Loucy (cell line): ENCODE data around the gene ANG.

Experiments
- H2AFZ ChIP-seq: fragments of 200-600 bp; sonication (generic); 2 replicates; pipeline ENCODE4 v1.6.0; 2016; ENCODE audit warnings: antibody characterized with exemption, mild to moderate bottlenecking, low read length, moderate library complexity
- H3F3A ChIP-seq: fragments of 200-600 bp; 2 replicates; pipeline ENCODE4 v1.6.0; 2016; ENCODE audit warnings: antibody characterized with exemption, low read depth, mild to moderate bottlenecking
- H3K27me3 ChIP-seq: fragments of 200-600 bp; sonication (generic); 2 replicates; pipeline ENCODE4 v1.6.1; 2014; ENCODE audit warnings: low read length, mild to moderate bottlenecking; ENCODE audit not compliant: insufficient read depth, poor library complexity, severe bottlenecking
- H3K36me3 ChIP-seq: fragments of 200-600 bp; sonication (generic); 2 replicates; pipeline ENCODE4 v1.6.1; 2016; ENCODE audit warnings: low read length; ENCODE audit not compliant: insufficient read depth
- H3K4me1 ChIP-seq: fragments of 200-600 bp; sonication (generic); 2 replicates; pipeline ENCODE4 v1.5.1; 2014; ENCODE audit warnings: low read length, mild to moderate bottlenecking; ENCODE audit not compliant: insufficient read depth, poor library complexity, severe bottlenecking
- H3K4me2 ChIP-seq: fragments of 200-600 bp; sonication (generic); 2 replicates; pipeline ENCODE4 v1.6.0; 2014; ENCODE audit warnings: antibody characterized with exemption, low read length, low read depth, mild to moderate bottlenecking; ENCODE audit not compliant: poor library complexity, severe bottlenecking
- H3K4me3 ChIP-seq: fragments of 200-600 bp; sonication (generic); 2 replicates; pipeline ENCODE4 v1.5.1; 2014; ENCODE audit warnings: low read length, mild to moderate bottlenecking, mixed read lengths; ENCODE audit not compliant: poor library complexity, severe bottlenecking
- H3K79me2 ChIP-seq: fragments of 200-600 bp; sonication (generic); 2 replicates; pipeline ENCODE4 v1.6.1; 2014; ENCODE audit warnings: low read length; ENCODE audit not compliant: insufficient read depth
- H3K9ac ChIP-seq: fragments of 200-600 bp; sonication (generic); 2 replicates; pipeline ENCODE4 v1.6.0; 2014; ENCODE audit warnings: mild to moderate bottlenecking, low read depth, low read length, moderate library complexity; ENCODE audit not compliant: poor library complexity, severe bottlenecking
- H3K9me2 ChIP-seq: fragments of 200-600 bp; sonication (generic); replicated peaks from 2 replicates; pipeline ENCODE4 v1.6.1; 2016; ENCODE audit warnings: low read depth, low read length, mixed read lengths
- H3K9me3 ChIP-seq: fragments of 200-600 bp; sonication (generic); 2 replicates; pipeline ENCODE4 v1.6.1; 2014; ENCODE audit warnings: mild to moderate bottlenecking, antibody characterized with exemption, low read length, low read depth; ENCODE audit not compliant: insufficient read depth
- H4K20me1 ChIP-seq: fragments of 200-600 bp; sonication (generic); 2 replicates; pipeline ENCODE4 v1.6.0; 2014; ENCODE audit warnings: antibody characterized with exemption, low read length, mild to moderate bottlenecking; ENCODE audit not compliant: insufficient read depth, poor library complexity, severe bottlenecking
- CTCF ChIP-seq: fragments of 200-600 bp; sonication (generic); conservative IDR thresholded peaks from 2 replicates; pipeline ENCODE4 v1.5.1; 2014; ENCODE audit warnings: mild to moderate bottlenecking, antibody characterized with exemption, low read length
- EZH2phosphoT487 ChIP-seq: fragments of 200-600 bp; IDR thresholded peaks from 2 replicates; pipeline ENCODE4 v1.6.1; 2018; ENCODE audit warnings: antibody characterized with exemption, mild to moderate bottlenecking, moderate library complexity, borderline replicate concordance

The ANG gene

GRCh38 chr14:20719777-20720176 is 31.2 kb downstream of the ANG start:
- no peaks in the 10 kb centered on the region for H4K20me1 ChIP-seq
- no peaks in the 10 kb centered on the region for H3K9me2 ChIP-seq
- no peak for TF ChIP-seq EZH2phosphoT487
- TF ChIP-seq CTCF = no peak
- no peaks in the 10 kb centered on the region for H3K27me3 ChIP-seq
- H2AFZ ChIP-seq = no peak overlapping the region
- H3K79me2 ChIP-seq = no peaks in the 10 kb centered on the region
- no peaks in the 10 kb centered on the region for H3F3A ChIP-seq
- H3K9ac ChIP-seq = no peak overlapping the region
- H3K4me2 ChIP-seq = no peak overlapping the region
- no peaks in the 10 kb centered on the region for H3K36me3 ChIP-seq
- H3K4me3 ChIP-seq = no peak overlapping the region
- no peaks in the 10 kb centered on the region for H3K9me3 ChIP-seq
- no peaks in the 10 kb centered on the region for H3K4me1 ChIP-seq

- Histone ChIP-seq H3K36me3 (no peaks in the 10 kb centered on the region), H3K9ac (no peak overlapping the region), H3K9me2 (no peaks in the 10 kb centered on the region), H3K4me3 (no peak overlapping the region), H3K4me1 (no peaks in the 10 kb centered on the region), H3K9me3 (no peaks in the 10 kb centered on the region), H3K4me2 (no peak overlapping the region), H2AFZ (no peak overlapping the region), H3F3A (no peaks in the 10 kb centered on the region), H3K27me3 (no peaks in the 10 kb centered on the region), H4K20me1 (no peaks in the 10 kb centered on the region), H3K79me2 (no peaks in the 10 kb centered on the region)
- no peak for TF ChIP-seq CTCF
- TF ChIP-seq EZH2phosphoT487 = no peak
Measured at GRCh38 chr14:20720741-20721140, 32.2 kb downstream of the ANG start.

- Histone ChIP-seq H3K36me3 (no peaks in the 10 kb centered on the region), H3F3A (no peaks in the 10 kb centered on the region), H3K4me2 (no peak overlapping the region), H3K4me3 (no peak overlapping the region), H2AFZ (no peak overlapping the region), H3K9me2 (no peaks in the 10 kb centered on the region), H3K9ac (no peak overlapping the region), H3K4me1 (no peaks in the 10 kb centered on the region), H4K20me1 (no peaks in the 10 kb centered on the region), H3K79me2 (no peaks in the 10 kb centered on the region), H3K9me3 (no peaks in the 10 kb centered on the region), H3K27me3 (no peaks in the 10 kb centered on the region)
- TF ChIP-seq CTCF (no peak), EZH2phosphoT487 (no peak)
Measured at GRCh38 chr14:20722016-20722415, 33.5 kb downstream of the ANG start.
